HepG2 (cell line): Measurements from ENCODE around the gene UQCR11. TPM values are rescaled to one million over a fixed set of nuclear protein-coding genes. Genes with fewer than 3 reads are reported as not detected.

Experiments used
- FOXP4 ChIP-seq: sonication (generic); formaldehyde crosslinking; IDR thresholded peaks from 2 replicates; pipeline ENCODE4 v1.4.0; 2020; ENCODE audit warnings: missing genetic modification reagents
- FUBP1 ChIP-seq: sonication (generic); formaldehyde crosslinking; IDR thresholded peaks from 2 replicates; pipeline ENCODE4 v1.5.1; 2020; ENCODE audit warnings: missing genetic modification reagents, mild to moderate bottlenecking, borderline replicate concordance
- KLF13 ChIP-seq: sonication (generic); formaldehyde crosslinking; IDR thresholded peaks from 2 replicates; pipeline ENCODE4 v1.4.0; 2020; ENCODE audit warnings: mild to moderate bottlenecking, missing genetic modification reagents
- TARDBP ChIP-seq: sonication (generic); formaldehyde crosslinking; IDR thresholded peaks from 2 replicates; pipeline ENCODE4 v1.8.0; 2022; ENCODE audit warnings: mild to moderate bottlenecking, missing genetic modification reagents
- TBX3 ChIP-seq: fragments of 450-650 bp; IDR thresholded peaks from 2 replicates; pipeline ENCODE4 v1.6.1; 2017; ENCODE audit warnings: antibody characterized with exemption, mild to moderate bottlenecking, inconsistent platforms, borderline replicate concordance
- ZNF17 ChIP-seq: sonication (generic); formaldehyde crosslinking; IDR thresholded peaks from 2 replicates; pipeline ENCODE4 v1.5.0; 2020; ENCODE audit warnings: mild to moderate bottlenecking, missing genetic modification reagents
- ZNF24 ChIP-seq: fragments of 450-650 bp; IDR thresholded peaks from 2 replicates; pipeline ENCODE4 v1.6.1; 2017; ENCODE audit warnings: antibody characterized with exemption, mild to moderate bottlenecking
- ZNF629 ChIP-seq: sonication (generic); formaldehyde crosslinking; conservative IDR thresholded peaks from 2 replicates; pipeline ENCODE4 v1.5.0; 2020; ENCODE audit warnings: missing genetic modification reagents
- ZNF740 ChIP-seq: sonication (generic); formaldehyde crosslinking; IDR thresholded peaks from 2 replicates; pipeline ENCODE4 v1.4.0; 2020; ENCODE audit warnings: missing genetic modification reagents
- polyA plus RNA-seq, 8 experiments: library from polyadenylated mRNA; depleted of rRNA in 3 of 8; stranded (reverse) in 7 of 8; unstranded in 1 of 8; fragments of >200 nt; fragmentation: Illumina TruSeq in 4 of 8; extraction: Trizol in 4 of 8; gene quantifications; 2 replicates each; pipeline versions ENCODE4 v1.2.1 to v1.2.3, GENCODE V29; 2011 to 2016; ENCODE audit warnings: low read depth in 4 of 8, missing spikeins in 1 of 8, mixed read lengths in 1 of 8; ENCODE audit not compliant: insufficient read depth in 1 of 8
- total RNA-seq, 5 experiments: library from RNA; depleted of rRNA; stranded (reverse); fragments of >200 nt; fragmentation: Illumina TruSeq; extraction: Trizol; gene quantifications; 2 replicates each; pipeline ENCODE4 v1.2.3, GENCODE V29; 2016; ENCODE audit warnings: low read depth in 1 of 5
- TF ChIP-seq, protein P1 (sequence below): IDR thresholded peaks from 2 replicates; pipeline ENCODE4 v1.6.1; 2016; ENCODE audit warnings: missing compliant biosample characterization, missing genetic modification reagents, borderline replicate concordance
- TF ChIP-seq, protein P2 (sequence below): sonication (generic); formaldehyde crosslinking; IDR thresholded peaks from 2 replicates; pipeline ENCODE4 v1.5.0; 2020; ENCODE audit warnings: missing genetic modification reagents
- TF ChIP-seq, protein P3 (sequence below): sonication (generic); formaldehyde crosslinking; IDR thresholded peaks from 2 replicates; pipeline ENCODE4 v1.5.0; 2020; ENCODE audit warnings: mild to moderate bottlenecking, missing genetic modification reagents
- TF ChIP-seq, protein P4 (sequence below): sonication (generic); formaldehyde crosslinking; IDR thresholded peaks from 2 replicates; pipeline ENCODE4 v1.5.1; 2020; ENCODE audit warnings: mild to moderate bottlenecking, moderate library complexity, missing genetic modification reagents

UQCR11 gene
- total and polyA plus RNA-seq, 2 of the 13 experiments (the other 11 are each of a cell fraction or from before 2014, with no cell fraction given): 125 to 214 TPM

DNA sequence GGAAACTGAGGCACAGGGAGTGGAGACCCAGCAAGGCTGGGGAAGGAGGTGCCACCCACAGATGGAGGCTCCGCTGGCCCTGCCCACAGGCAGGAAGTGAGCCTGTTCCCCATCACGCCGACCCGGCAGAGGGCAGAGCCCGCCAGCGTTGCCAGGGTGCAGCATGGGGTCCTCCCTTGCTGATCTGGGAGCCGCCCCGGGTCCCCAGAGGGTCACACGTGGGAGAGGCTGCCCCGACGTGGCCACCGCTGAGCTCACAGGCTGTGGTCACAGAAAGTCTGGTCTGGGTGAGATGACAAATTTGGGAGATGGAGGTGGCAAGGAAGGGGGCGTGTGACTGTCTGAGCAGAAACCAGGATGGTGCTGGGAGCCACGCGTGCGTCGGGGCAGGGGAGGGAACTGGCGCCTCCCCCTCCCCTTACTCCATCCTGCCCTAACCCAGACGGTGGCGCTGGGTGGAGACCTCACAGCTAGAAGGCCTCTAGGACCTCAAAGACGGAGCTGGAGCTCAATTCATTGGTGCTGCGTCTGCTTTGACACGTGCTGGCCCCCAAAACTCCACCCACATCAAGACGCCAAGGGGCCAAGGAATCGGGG lies 44.9 kb downstream of the UQCR11 start (continued):
- TF ChIP-seq ZNF17 (CRISPR knock-in tag) (no peak), KLF13 (CRISPR knock-in tag) (no peak), TARDBP (no peak), ZNF24 (no peak), FUBP1 (no peak), ZNF740 (CRISPR knock-in tag) (no peak), TBX3 (no peak), FOXP4 (CRISPR knock-in tag) (no peak), ZNF629 (no peak)
- TF ChIP-seq, protein P1, sequence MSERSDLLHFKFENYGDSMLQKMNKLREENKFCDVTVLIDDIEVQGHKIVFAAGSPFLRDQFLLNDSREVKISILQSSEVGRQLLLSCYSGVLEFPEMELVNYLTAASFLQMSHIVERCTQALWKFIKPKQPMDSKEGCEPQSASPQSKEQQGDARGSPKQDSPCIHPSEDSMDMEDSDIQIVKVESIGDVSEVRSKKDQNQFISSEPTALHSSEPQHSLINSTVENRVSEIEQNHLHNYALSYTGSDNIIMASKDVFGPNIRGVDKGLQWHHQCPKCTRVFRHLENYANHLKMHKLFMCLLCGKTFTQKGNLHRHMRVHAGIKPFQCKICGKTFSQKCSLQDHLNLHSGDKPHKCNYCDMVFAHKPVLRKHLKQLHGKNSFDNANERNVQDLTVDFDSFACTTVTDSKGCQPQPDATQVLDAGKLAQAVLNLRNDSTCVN: no peak
- TF ChIP-seq, protein P2, sequence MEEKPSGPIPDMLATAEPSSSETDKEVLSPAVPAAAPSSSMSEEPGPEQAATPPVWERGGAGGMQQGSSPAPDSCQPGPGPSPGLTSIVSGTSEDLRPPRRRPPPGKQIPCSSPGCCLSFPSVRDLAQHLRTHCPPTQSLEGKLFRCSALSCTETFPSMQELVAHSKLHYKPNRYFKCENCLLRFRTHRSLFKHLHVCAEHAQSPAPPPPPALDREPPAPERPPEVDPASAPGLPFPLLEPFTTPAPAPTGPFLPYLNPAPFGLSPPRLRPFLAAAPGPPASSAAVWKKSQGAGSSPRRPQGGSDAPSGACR (CRISPR knock-in tag): no peak
- TF ChIP-seq, protein P3, sequence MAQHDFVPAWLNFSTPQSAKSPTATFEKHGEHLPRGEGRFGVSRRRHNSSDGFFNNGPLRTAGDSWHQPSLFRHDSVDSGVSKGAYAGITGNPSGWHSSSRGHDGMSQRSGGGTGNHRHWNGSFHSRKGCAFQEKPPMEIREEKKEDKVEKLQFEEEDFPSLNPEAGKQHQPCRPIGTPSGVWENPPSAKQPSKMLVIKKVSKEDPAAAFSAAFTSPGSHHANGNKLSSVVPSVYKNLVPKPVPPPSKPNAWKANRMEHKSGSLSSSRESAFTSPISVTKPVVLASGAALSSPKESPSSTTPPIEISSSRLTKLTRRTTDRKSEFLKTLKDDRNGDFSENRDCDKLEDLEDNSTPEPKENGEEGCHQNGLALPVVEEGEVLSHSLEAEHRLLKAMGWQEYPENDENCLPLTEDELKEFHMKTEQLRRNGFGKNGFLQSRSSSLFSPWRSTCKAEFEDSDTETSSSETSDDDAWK: no peak
- TF ChIP-seq, protein P4, sequence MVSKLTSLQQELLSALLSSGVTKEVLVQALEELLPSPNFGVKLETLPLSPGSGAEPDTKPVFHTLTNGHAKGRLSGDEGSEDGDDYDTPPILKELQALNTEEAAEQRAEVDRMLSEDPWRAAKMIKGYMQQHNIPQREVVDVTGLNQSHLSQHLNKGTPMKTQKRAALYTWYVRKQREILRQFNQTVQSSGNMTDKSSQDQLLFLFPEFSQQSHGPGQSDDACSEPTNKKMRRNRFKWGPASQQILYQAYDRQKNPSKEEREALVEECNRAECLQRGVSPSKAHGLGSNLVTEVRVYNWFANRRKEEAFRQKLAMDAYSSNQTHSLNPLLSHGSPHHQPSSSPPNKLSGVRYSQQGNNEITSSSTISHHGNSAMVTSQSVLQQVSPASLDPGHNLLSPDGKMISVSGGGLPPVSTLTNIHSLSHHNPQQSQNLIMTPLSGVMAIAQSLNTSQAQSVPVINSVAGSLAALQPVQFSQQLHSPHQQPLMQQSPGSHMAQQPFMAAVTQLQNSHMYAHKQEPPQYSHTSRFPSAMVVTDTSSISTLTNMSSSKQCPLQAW (CRISPR knock-in tag): no peak
- TF ChIP-seq, all 625 proteins: peak for 0
